NOMO-1 (cell line): Measurements from ENCODE around the gene SLC9C2.
"Not testable (repeated sequence)": the region's sequence is repeated elsewhere in the genome, so short reads cannot be mapped to it uniquely, and the experiment has no call there.

Experiments used
- DNase-seq, 2 experiments: peaks; one replicate each; lab custom pipeline; 2025; ENCODE audit not compliant: unreplicated experiment in 2 of 2; lab: John Stamatoyannopoulos, UW

SLC9C2 gene

DNA sequence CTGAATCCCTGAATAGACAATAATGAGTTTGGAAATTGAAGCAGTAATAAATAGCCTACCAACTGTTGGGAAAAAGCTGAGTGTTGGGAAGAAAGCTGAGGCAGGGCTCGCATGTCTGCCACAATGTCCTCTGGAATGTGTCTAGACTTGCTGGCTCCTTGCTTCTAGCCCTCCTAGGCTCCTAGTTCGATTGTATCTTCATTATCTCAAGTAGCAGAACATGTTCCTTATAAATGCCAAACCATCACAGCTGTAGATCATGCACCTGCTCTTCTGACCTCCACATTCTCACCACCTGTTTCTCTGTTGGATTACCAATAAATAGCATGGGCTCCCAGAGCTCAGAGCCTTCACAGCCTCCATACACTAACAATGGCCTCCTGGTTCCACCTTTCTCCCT lies 138.7 kb downstream of the SLC9C2 start:
- DNase-seq: not testable (repeated sequence)

DNA sequence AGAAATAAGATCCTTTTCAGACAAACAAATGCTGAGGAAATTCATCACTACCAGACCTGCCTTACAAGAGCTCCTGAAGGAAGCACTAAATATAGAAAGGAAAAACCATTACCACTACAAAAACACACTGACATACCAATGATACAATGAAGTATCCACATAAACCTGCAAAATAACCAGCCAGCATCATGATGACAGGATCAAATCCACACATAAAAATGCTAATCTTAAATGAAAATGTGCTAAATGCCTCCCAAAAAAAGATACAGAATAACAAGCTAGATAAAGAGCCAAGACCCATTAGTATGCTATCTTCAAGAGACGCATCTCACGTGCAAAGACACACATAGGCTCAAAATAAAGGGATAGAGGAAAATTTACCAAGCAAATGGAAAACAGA lies 140.2 kb downstream of the SLC9C2 start:
- DNase-seq: not testable (repeated sequence)

DNA sequence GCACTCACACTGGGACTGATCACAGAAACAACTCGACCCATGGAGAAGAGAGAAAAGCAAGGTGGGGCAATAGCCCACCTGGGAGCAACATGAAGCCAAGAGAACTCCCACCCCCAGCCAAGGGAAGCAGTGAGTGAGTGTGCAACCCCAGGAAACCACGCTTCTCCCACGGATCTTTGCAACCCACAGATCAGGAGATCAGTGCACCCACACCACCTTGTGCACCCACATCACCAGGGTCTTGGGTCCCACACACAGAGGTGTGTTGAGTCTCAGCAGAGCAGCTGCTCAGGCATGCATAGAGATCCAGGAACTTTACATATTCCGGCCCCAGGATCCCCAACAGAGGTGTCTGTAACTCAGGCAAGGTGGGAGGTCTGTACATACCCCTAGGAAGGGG lies 143.0 kb downstream of the SLC9C2 start:
- DNase-seq: no peak

DNA sequence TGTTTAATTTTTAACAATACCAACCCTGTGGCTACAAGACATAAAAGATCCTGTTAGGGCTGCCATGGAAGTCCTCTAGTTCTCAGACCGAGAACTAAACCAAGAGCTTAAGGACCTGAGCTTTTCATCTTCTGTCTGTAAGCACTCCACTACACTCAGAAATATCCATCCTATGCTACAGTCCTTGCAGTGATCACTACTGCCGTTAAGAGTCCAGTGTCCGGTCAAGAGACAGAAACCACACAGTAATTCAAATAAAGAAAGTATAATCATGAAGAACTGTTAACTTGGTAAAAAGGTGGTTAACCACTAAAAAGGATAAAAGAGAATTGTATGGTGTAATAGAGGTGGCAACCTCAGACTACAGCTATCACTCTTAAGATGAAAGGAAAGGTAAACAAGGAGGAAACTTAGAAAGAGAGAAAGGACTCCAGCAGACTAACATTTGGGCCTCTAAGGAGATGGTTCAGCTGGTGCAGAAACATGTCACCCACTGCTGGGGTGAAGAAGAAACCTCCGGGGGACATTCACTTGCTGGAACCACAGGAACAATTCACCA lies 147.8 kb downstream of the SLC9C2 start:
- no peak for DNase-seq

DNA sequence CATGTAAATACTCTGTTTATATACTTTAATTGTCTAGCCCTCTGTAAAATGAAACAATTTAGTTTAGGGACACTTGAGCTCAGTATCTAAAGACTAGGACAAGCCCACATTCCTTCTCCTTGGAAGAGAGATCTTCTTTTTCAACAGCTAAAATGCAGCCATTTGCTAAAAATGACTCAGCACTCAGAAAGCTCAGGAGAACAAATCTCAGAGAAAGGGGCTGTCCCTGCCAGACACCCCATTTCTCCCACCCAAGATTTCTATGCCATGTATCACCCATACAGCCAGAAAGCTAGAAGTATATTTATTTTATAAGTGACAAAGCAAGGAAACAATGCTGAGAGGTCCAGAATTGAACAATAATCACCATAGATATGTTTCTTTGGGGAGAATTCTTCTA lies 148.9 kb downstream of the SLC9C2 start:
- no peak for DNase-seq

DNA sequence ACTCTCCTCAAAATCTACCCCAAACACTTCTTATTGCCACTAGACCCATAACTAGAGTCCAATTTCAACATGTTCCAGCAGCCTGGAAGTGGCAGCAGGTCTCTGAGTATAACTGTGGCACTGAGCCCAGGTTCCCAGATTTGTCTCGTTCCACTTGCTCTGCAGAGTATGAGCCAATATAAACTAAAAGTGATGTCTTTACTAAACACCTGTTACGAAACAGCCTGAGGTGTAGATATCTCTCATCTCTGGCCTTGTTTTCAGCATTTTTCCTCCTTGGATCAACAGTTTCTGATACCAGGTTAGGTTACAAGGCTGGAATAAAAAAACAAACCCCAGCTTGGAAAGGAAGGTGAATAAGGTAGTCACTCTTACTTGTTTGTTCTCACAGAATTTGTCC lies 150.9 kb downstream of the SLC9C2 start:
- no peak for DNase-seq
